HepG2 (cell line): ENCODE measurements around the gene ANAPC16. TPM values are rescaled to one million over a fixed set of nuclear protein-coding genes. Genes with fewer than 3 reads are reported as not detected.

Source experiments
- BRD4 ChIP-seq: sonication (generic); formaldehyde crosslinking; IDR thresholded peaks from 2 replicates; pipeline ENCODE4 v1.4.0; 2020; ENCODE audit warnings: missing genetic modification reagents
- CREB1 ChIP-seq, 2 experiments: fragments of 450-650 bp in 1 of 2; IDR thresholded peaks; 2 replicates each; pipeline ENCODE4 v1.6.1; 2016 to 2017; ENCODE audit warnings: control low read depth in 1 of 2, mild to moderate bottlenecking in 1 of 2, missing compliant biosample characterization in 1 of 2, missing genetic modification characterization in 1 of 2
- CREM ChIP-seq, 2 experiments: sonication (generic) in 1 of 2; formaldehyde crosslinking in 1 of 2; IDR thresholded peaks; 2 replicates each; pipeline versions ENCODE4 v1.4.0 to v1.6.1; 2016 to 2020; ENCODE audit warnings: antibody characterized with exemption in 1 of 2, mild to moderate bottlenecking in 1 of 2, missing genetic modification reagents in 1 of 2
- HNRNPK ChIP-seq: fragments of 200-400 bp; formaldehyde crosslinking; IDR thresholded peaks from 2 replicates; pipeline ENCODE4 v1.6.1; 2018; ENCODE audit warnings: low read length, low read depth, moderate library complexity, mild to moderate bottlenecking; ENCODE audit not compliant: poor library complexity, severe bottlenecking
- HOXA5 ChIP-seq: sonication (generic); formaldehyde crosslinking; IDR thresholded peaks from 2 replicates; pipeline ENCODE4 v1.4.0; 2020; ENCODE audit warnings: missing genetic modification reagents
- MATR3 ChIP-seq: sonication (generic); formaldehyde crosslinking; IDR thresholded peaks from 2 replicates; pipeline ENCODE4 v1.4.0; 2020; ENCODE audit warnings: missing genetic modification reagents
- NFIC ChIP-seq: IDR thresholded peaks from 2 replicates; pipeline ENCODE4 v1.6.1; 2012; ENCODE audit warnings: mild to moderate bottlenecking, low read length, inconsistent platforms
- PAXIP1 ChIP-seq: sonication (generic); formaldehyde crosslinking; conservative IDR thresholded peaks from 2 replicates; pipeline ENCODE4 v1.4.0; 2020; ENCODE audit warnings: mild to moderate bottlenecking, missing genetic modification reagents, moderate library complexity
- RARG ChIP-seq: sonication (generic); formaldehyde crosslinking; IDR thresholded peaks from 2 replicates; pipeline ENCODE4 v1.4.0; 2020; ENCODE audit warnings: low read depth, mild to moderate bottlenecking, missing genetic modification reagents
- REST ChIP-seq, 2 experiments: IDR thresholded peaks; 2 replicates each; pipeline ENCODE4 v1.6.1; 2011 to 2012; ENCODE audit warnings: low read length in 2 of 2, borderline replicate concordance in 1 of 2, low read depth in 1 of 2, mild to moderate bottlenecking in 1 of 2, moderate library complexity in 1 of 2
- RFX5 ChIP-seq: IDR thresholded peaks from 2 replicates; pipeline ENCODE4 v1.6.1; 2011; ENCODE audit warnings: low read depth, low read length, improper control_type of control experiment
- ZBTB20 ChIP-seq: sonication (generic); formaldehyde crosslinking; IDR thresholded peaks from 2 replicates; pipeline ENCODE4 v1.8.1; 2023; ENCODE audit warnings: missing genetic modification reagents, low read depth, mild to moderate bottlenecking, borderline replicate concordance
- ZKSCAN1 ChIP-seq: fragments of 150-350 bp; IDR thresholded peaks from 2 replicates; pipeline ENCODE4 v1.6.1; 2014; ENCODE audit warnings: low read length
- ZNF205 ChIP-seq: IDR thresholded peaks from 2 replicates; pipeline ENCODE4 v1.6.1; 2018; ENCODE audit warnings: missing biosample characterization, missing genetic modification reagents
- ZNF383 ChIP-seq: sonication (generic); formaldehyde crosslinking; IDR thresholded peaks from 2 replicates; pipeline ENCODE4 v1.4.0; 2020; ENCODE audit warnings: missing genetic modification reagents, mild to moderate bottlenecking, borderline replicate concordance
- ZNF503 ChIP-seq: sonication (generic); formaldehyde crosslinking; IDR thresholded peaks from 2 replicates; pipeline ENCODE4 v1.4.0; 2020; ENCODE audit warnings: missing genetic modification reagents
- ZNF773 ChIP-seq: sonication (generic); formaldehyde crosslinking; IDR thresholded peaks from 2 replicates; pipeline ENCODE4 v1.4.0; 2020; ENCODE audit warnings: missing genetic modification reagents, borderline replicate concordance
- ZNF782 ChIP-seq: sonication (generic); formaldehyde crosslinking; IDR thresholded peaks from 2 replicates; pipeline ENCODE4 v1.4.0; 2020; ENCODE audit warnings: missing genetic modification reagents, mild to moderate bottlenecking, borderline replicate concordance
- ZNF883 ChIP-seq: sonication (generic); formaldehyde crosslinking; IDR thresholded peaks from 2 replicates; pipeline ENCODE4 v1.5.1; 2020; ENCODE audit warnings: mild to moderate bottlenecking, missing genetic modification reagents; ENCODE audit errors: not compliant biosample characterization
- polyA plus RNA-seq, 8 experiments: library from polyadenylated mRNA; depleted of rRNA in 3 of 8; stranded (reverse) in 7 of 8; unstranded in 1 of 8; fragments of >200 nt; fragmentation: Illumina TruSeq in 4 of 8; extraction: Trizol in 4 of 8; gene quantifications; 2 replicates each; pipeline versions ENCODE4 v1.2.1 to v1.2.3, GENCODE V29; 2011 to 2016; ENCODE audit warnings: low read depth in 4 of 8, missing spikeins in 1 of 8, mixed read lengths in 1 of 8; ENCODE audit not compliant: insufficient read depth in 1 of 8
- total RNA-seq, 5 experiments: library from RNA; depleted of rRNA; stranded (reverse); fragments of >200 nt; fragmentation: Illumina TruSeq; extraction: Trizol; gene quantifications; 2 replicates each; pipeline ENCODE4 v1.2.3, GENCODE V29; 2016; ENCODE audit warnings: low read depth in 1 of 5

The ANAPC16 gene
- total and polyA plus RNA-seq, 2 of the 13 experiments (the other 11 are each of a cell fraction or from before 2014, with no cell fraction given) = 74.8 to 89.4 TPM

- TF ChIP-seq HNRNPK = no peak
- TF ChIP-seq MATR3 (CRISPR knock-in tag) = no peak
- peak; percentile 89 for TF ChIP-seq ZNF205
- no peak for TF ChIP-seq ZNF503 (CRISPR knock-in tag)
- TF ChIP-seq PAXIP1 = no peak; the same call in 1 of the 2 replicates
- TF ChIP-seq CREB1 (IDR thresholded peaks at IDR 0.05) = no peak
- peak; percentile 52; the same call in 1 of the 2 replicates for TF ChIP-seq CREB1 (CRISPR knock-in tag; IDR thresholded peaks at IDR 0.05)
- 0 out of 2 replicates have a peak, but pooled peaks have one; percentile 79 for TF ChIP-seq ZNF782 (CRISPR knock-in tag)
- no peak; the same call in 1 of the 2 replicates for TF ChIP-seq ZNF383 (CRISPR knock-in tag)
- TF ChIP-seq CREM (IDR thresholded peaks at IDR 0.05) = 0 out of 2 replicates have a peak, but pooled peaks have one; percentile 11
- TF ChIP-seq CREM (CRISPR knock-in tag; IDR thresholded peaks at IDR 0.05) = no peak
- no peak for TF ChIP-seq RARG (CRISPR knock-in tag)
- no peak for TF ChIP-seq NFIC
- TF ChIP-seq ZBTB20 (CRISPR knock-in tag) = peak; percentile 63
- peak; percentile 87 for TF ChIP-seq BRD4 (CRISPR knock-in tag)
- TF ChIP-seq HOXA5 (CRISPR knock-in tag) = peak; percentile 96
- TF ChIP-seq RFX5 = peak; percentile 43
- no peak for TF ChIP-seq ZKSCAN1
- no peak; a peak in 1 of 4 replicates for TF ChIP-seq REST (IDR thresholded peaks at IDR 0.05; ENCODE audit: borderline replicate concordance in 1 of 2, low read depth in 1 of 2, low read length in 2 of 2)
- TF ChIP-seq ZNF883 = no peak
- TF ChIP-seq ZNF773 (CRISPR knock-in tag) = no peak
Measured at GRCh38 chr10:72272689-72273409, 57.0 kb downstream of the ANAPC16 start (continued).
